ENCODE results near the gene FKBP7. TPM values are rescaled to one million over a fixed set of nuclear protein-coding genes. Genes with fewer than 3 reads are reported as not detected.
A peak's percentile ranks its signal among the peaks of the same experiment; 100 is the strongest.

Gene FKBP7
- total and polyA plus RNA-seq, 2 of the 13 experiments (the other 11 are each of a cell fraction or from before 2014, with no cell fraction given), result 12.4 to 14.8 TPM

GRCh38 chr2:178428396-178428806 is 50.0 kb downstream of the FKBP7 start (continued):
- TF ChIP-seq ZNF687 (CRISPR knock-in tag; IDR thresholded peaks at IDR 0.05), result no peak
- no peak for TF ChIP-seq ZNF740 (CRISPR knock-in tag; IDR thresholded peaks at IDR 0.05)
- TF ChIP-seq GFI1 (CRISPR knock-in tag; IDR thresholded peaks at IDR 0.05; ENCODE audit: borderline replicate concordance), result no peak
- peak; percentile 17; the same call in 1 of the 2 replicates for TF ChIP-seq SMC3 (IDR thresholded peaks at IDR 0.05; ENCODE audit: low read length)
- TF ChIP-seq ZNF180 (CRISPR knock-in tag; IDR thresholded peaks at IDR 0.05; ENCODE audit: borderline replicate concordance, low read depth), result no peak
- TF ChIP-seq ZBTB7A (CRISPR knock-in tag; IDR thresholded peaks at IDR 0.05), result no peak
- TF ChIP-seq ZNF121 (CRISPR knock-in tag; IDR thresholded peaks at IDR 0.05), result peak; percentile 100
- TF ChIP-seq SNRNP70 (IDR thresholded peaks at IDR 0.05; ENCODE audit: low read depth, low read length), result no peak
- peak; percentile 91 for TF ChIP-seq FOXP4 (CRISPR knock-in tag; IDR thresholded peaks at IDR 0.05)
- no peak for TF ChIP-seq ZNF251 (CRISPR knock-in tag; IDR thresholded peaks at IDR 0.05)
- TF ChIP-seq PBX3 (CRISPR knock-in tag; IDR thresholded peaks at IDR 0.05; ENCODE audit: borderline replicate concordance), result no peak
- TF ChIP-seq IRF1 (CRISPR knock-in tag; IDR thresholded peaks at IDR 0.05; ENCODE audit: low read depth), result no peak
- no peak for TF ChIP-seq DNMT3B (CRISPR knock-in tag; conservative IDR thresholded peaks at IDR 0.05)
- TF ChIP-seq ZNF691 (CRISPR knock-in tag; IDR thresholded peaks at IDR 0.05; ENCODE audit: borderline replicate concordance, low read depth), result no peak
- no peak for TF ChIP-seq STAG1 (CRISPR knock-in tag; IDR thresholded peaks at IDR 0.05)
